ENCODE data around the gene SLC25A22.

SLC25A22 gene

GRCh38 chr11:830295-831117 is 32.4 kb upstream of the SLC25A22 start:
- Mint-ChIP-seq H3K27me3 (no peaks in the 10 kb centered on the region), H3K36me3 (no peaks in the 10 kb centered on the region), H3K4me3 (peak overlapping the region; percentile 82), H3K27ac (no peak overlapping the region), H3K4me1 (peaks cover 33% of the 10 kb centered on the region), H3K9me3 (no peaks in the 10 kb centered on the region)
- peak; percentile 64 for ATAC-seq (ENCODE audit: low read depth)
- peak in 1 of 2 donors; percentile 59 for DNase-seq (ENCODE audit: low spot score in 2 of 2)

DNA sequence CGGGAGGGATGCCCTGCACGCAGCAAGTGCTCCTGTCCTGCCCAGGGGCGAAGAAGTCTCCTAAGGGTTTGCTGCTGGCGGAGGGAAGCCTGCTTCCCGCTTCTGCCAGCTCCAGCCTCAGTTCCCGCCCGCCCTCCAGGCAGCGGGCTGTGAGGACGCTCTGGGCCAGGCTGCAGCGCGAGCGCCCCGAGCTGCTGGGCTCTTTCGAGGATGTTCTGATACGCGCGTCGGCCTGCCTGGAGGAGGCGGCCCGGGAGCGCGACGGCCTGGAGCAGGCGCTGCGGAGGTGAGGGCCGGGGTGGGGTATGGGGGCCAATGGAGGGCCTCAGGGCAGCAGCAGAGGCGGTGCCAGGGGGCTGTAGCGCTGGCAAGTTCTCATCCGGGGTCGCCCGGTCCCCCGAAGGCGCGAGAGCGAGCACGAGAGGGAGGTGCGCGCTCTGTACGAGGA is 31.8 kb upstream of the SLC25A22 start:
- H3K9me3 Mint-ChIP-seq, result no peaks in the 10 kb centered on the region
- ATAC-seq (ENCODE audit: low read depth) (peak; percentile 1), DNase-seq (ENCODE audit: low spot score in 2 of 2) (no peak)
- H3K36me3 Mint-ChIP-seq, result peaks cover 3% of the 10 kb centered on the region
- no peaks in the 10 kb centered on the region for H3K27me3 Mint-ChIP-seq
- H3K4me1 Mint-ChIP-seq, result peaks cover 33% of the 10 kb centered on the region
- no peak overlapping the region for H3K27ac Mint-ChIP-seq
- H3K4me3 Mint-ChIP-seq, result peak overlapping the region; percentile 82

GRCh38 chr11:829176-829846 is 31.2 kb upstream of the SLC25A22 start:
- H3K4me3 Mint-ChIP-seq, result peak overlapping the region; percentile 82
- DNase-seq (ENCODE audit: low spot score in 2 of 2), result no peak
- H3K27ac Mint-ChIP-seq, result no peak overlapping the region
- peak; percentile 17 for ATAC-seq (ENCODE audit: low read depth)
- no peaks in the 10 kb centered on the region for H3K27me3 Mint-ChIP-seq
- H3K9me3 Mint-ChIP-seq, result no peaks in the 10 kb centered on the region
- peaks cover 6% of the 10 kb centered on the region for H3K36me3 Mint-ChIP-seq
- H3K4me1 Mint-ChIP-seq, result peaks cover 33% of the 10 kb centered on the region

DNA sequence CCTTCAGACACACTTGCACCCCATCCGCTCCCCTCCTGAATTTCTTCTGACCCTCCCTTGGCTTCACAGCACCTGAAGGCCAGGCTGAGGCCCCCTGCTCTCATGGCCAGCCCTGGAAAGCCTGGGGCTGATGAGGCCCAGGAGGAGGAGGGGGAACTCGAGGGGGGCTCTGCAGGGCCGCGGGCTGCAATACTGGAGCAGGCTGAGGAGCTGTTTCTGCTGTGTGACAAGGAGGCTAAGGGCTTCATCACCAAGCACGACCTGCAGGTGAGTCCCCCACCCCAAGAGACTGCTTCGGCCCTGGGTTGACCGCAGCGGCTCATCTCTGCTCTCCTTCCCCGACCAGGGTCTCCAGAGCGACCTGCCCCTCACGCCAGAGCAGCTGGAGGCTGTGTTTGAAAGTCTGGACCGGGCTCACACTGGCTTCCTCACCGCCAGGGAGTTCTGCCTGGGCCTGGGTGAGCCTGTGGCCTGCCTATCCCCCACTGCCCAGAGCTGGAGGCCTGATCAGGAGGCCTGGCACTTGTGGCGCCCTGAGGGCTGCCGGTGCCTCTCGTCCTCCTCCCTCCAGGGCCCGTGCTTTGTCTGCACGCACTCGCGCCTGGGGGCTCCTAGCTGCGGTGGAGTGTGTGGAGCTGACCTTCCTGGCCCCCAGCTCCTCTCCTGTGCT is 30.6 kb upstream of the SLC25A22 start:
- no peak for DNase-seq (ENCODE audit: low spot score in 2 of 2)
- H3K36me3 Mint-ChIP-seq, result peaks cover 6% of the 10 kb centered on the region
- H3K27ac Mint-ChIP-seq, result no peak overlapping the region
- ATAC-seq (ENCODE audit: low read depth), result no peak
- H3K4me3 Mint-ChIP-seq, result peak overlapping the region; percentile 82
- H3K27me3 Mint-ChIP-seq, result no peaks in the 10 kb centered on the region
- peaks cover 30% of the 10 kb centered on the region for H3K4me1 Mint-ChIP-seq
- no peaks in the 10 kb centered on the region for H3K9me3 Mint-ChIP-seq

- DNase-seq (ENCODE audit: low spot score in 2 of 2) (no peak), ATAC-seq (ENCODE audit: low read depth) (no peak)
- H3K4me3 Mint-ChIP-seq, result peak within 1 kb of the TSS; percentile 82
- peak within 1 kb of the TSS; percentile 29 for H3K27ac Mint-ChIP-seq
- peaks cover 6% of the 10 kb centered on the region for H3K36me3 Mint-ChIP-seq
- peaks cover 30% of the 10 kb centered on the region for H3K4me1 Mint-ChIP-seq
- H3K27me3 Mint-ChIP-seq, result no peaks in the 10 kb centered on the region
- H3K9me3 Mint-ChIP-seq, result no peaks in the 10 kb centered on the region
Observed at GRCh38 chr11:827897-828192, 29.8 kb upstream of the SLC25A22 start, which contains the start of gene CRACR2B. Gene CRACR2B, plus strand, starts transcription at chr11:827919. Its CDS starts 689 bp downstream, at chr11:828608.

- peak overlapping the region; percentile 29 for H3K27ac Mint-ChIP-seq
- DNase-seq (ENCODE audit: low spot score in 2 of 2), result no peak
- no peaks in the 10 kb centered on the region for H3K27me3 Mint-ChIP-seq
- H3K36me3 Mint-ChIP-seq, result peaks cover 6% of the 10 kb centered on the region
- peak overlapping the region; percentile 81 for H3K4me3 Mint-ChIP-seq
- peaks cover 29% of the 10 kb centered on the region for H3K4me1 Mint-ChIP-seq
- H3K9me3 Mint-ChIP-seq, result no peaks in the 10 kb centered on the region
- ATAC-seq (ENCODE audit: low read depth), result peak; percentile 12
Observed at GRCh38 chr11:827146-827896, 29.2 kb upstream of the SLC25A22 start.

GRCh38 chr11:826836-827145 is 28.7 kb upstream of the SLC25A22 start:
- H3K27me3 Mint-ChIP-seq, result no peaks in the 10 kb centered on the region
- H3K36me3 Mint-ChIP-seq, result peaks cover 6% of the 10 kb centered on the region
- no peak for DNase-seq (ENCODE audit: low spot score in 2 of 2)
- H3K4me3 Mint-ChIP-seq, result peak overlapping the region; percentile 78
- H3K9me3 Mint-ChIP-seq, result no peaks in the 10 kb centered on the region
- peak; percentile 4 for ATAC-seq (ENCODE audit: low read depth)
- H3K4me1 Mint-ChIP-seq, result peaks cover 26% of the 10 kb centered on the region
- no peak overlapping the region for H3K27ac Mint-ChIP-seq

DNA sequence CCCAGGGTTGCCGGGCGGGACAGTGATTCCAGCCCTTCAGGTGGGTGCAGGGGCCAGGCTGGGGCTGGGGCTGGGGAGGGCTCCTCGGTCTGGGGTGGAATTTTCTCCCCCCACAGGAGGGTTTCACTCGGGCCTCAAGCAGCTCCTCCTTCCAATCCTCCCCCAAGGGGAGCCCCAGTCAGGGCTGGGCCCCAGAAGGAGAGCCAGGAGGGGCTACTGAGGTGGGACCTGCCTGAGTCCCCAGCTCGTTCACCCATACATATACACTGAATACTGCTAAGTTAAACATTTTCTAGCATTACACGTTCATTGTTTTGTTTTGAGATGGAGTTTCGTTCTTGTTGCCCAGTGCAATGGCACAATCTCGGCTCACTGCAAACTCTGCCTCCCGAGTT is 28.1 kb upstream of the SLC25A22 start:
- DNase-seq (ENCODE audit: low spot score in 2 of 2), result no peak
- Mint-ChIP-seq H3K4me1 (peaks cover 22% of the 10 kb centered on the region), H3K36me3 (peaks cover 6% of the 10 kb centered on the region), H3K9me3 (no peaks in the 10 kb centered on the region), H3K4me3 (peak overlapping the region; percentile 78), H3K27me3 (no peaks in the 10 kb centered on the region), H3K27ac (no peak overlapping the region)
- no peak for ATAC-seq (ENCODE audit: low read depth)

DNA sequence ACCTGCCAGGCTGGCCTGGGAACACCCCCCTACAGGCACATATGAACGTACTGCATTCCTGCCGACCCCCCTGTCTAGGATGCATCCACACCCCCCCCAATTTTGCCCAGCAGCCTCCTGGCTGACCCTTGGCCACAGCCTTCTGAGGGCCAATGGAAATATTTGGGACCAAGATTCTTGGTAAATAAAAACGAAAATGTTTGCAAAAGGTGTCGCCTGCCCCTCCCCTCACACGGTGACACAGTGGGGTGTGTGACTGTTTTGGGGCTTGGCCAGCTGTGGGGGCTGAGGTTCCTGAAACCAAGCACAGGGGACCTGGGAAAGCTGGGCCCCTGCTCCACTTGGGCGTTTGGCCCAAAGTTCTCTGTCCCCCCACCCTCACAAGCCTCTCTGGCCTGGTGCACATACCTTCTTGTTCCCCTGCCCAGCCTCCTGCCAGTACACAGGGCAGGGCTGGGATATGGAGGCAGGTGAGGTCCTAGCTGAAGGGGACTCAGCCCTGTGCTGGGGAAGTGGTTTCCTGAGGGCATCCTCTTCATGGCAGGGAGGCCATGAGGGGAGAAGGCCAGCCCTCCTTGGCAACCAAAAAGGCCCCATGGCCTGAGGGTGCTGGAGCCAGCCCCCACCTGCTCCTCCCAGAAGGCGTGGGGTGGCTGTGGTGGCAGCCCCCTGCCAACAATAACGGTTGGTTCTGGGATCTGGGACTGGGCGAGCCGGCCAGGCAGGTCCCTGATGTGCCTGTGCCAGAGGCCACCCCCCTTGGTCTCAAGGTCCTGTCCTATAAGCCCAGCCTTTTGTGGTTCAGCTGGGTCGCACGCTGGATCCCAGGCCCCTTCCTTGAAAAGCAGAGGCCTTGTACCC is 27.5 kb upstream of the SLC25A22 start:
- ATAC-seq (ENCODE audit: low read depth) (no peak), DNase-seq (ENCODE audit: low spot score in 2 of 2) (no peak)
- H3K4me1 Mint-ChIP-seq, result peaks cover 28% of the 10 kb centered on the region

DNA sequence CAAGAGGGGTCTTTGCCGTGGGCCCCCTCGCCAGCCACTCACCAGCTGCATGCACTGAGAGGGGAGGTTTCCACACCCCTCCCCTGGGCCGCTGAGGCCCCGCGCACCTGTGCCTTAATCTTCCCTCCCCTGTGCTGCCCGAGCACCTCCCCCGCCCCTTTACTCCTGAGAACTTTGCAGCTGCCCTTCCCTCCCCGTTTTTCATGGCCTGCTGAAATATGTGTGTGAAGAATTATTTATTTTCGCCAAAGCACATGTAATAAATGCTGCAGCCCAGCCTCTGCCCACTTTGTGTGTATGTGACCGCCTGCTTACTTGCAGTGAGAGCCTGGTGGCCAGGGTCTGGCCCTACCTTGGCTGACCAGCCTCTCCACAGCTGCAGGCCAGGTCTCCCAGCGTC is 26.9 kb upstream of the SLC25A22 start:
- no peak for ATAC-seq (ENCODE audit: low read depth)
- H3K4me3 Mint-ChIP-seq, result no peak overlapping the region
- no peak for DNase-seq (ENCODE audit: low spot score in 2 of 2)
- no peak overlapping the region for H3K27ac Mint-ChIP-seq
- peaks cover 28% of the 10 kb centered on the region for H3K4me1 Mint-ChIP-seq
- no peaks in the 10 kb centered on the region for H3K27me3 Mint-ChIP-seq
- no peaks in the 10 kb centered on the region for H3K9me3 Mint-ChIP-seq
- H3K36me3 Mint-ChIP-seq, result peaks cover 6% of the 10 kb centered on the region

More for the DNA sequence above, 27.5 kb upstream of the SLC25A22 start:
- no peaks in the 10 kb centered on the region for H3K9me3 Mint-ChIP-seq
- no peaks in the 10 kb centered on the region for H3K27me3 Mint-ChIP-seq
- peaks cover 6% of the 10 kb centered on the region for H3K36me3 Mint-ChIP-seq
- no peak overlapping the region for H3K27ac Mint-ChIP-seq
- H3K4me3 Mint-ChIP-seq, result no peak overlapping the region

- Mint-ChIP-seq H3K27me3 (no peaks in the 10 kb centered on the region), H3K27ac (no peak overlapping the region), H3K9me3 (no peaks in the 10 kb centered on the region), H3K36me3 (peaks cover 6% of the 10 kb centered on the region), H3K4me1 (peaks cover 26% of the 10 kb centered on the region), H3K4me3 (no peak overlapping the region)
- DNase-seq (ENCODE audit: low spot score in 2 of 2) (no peak), ATAC-seq (ENCODE audit: low read depth) (no peak)
Observed at GRCh38 chr11:824292-824880, 26.3 kb upstream of the SLC25A22 start.

DNA sequence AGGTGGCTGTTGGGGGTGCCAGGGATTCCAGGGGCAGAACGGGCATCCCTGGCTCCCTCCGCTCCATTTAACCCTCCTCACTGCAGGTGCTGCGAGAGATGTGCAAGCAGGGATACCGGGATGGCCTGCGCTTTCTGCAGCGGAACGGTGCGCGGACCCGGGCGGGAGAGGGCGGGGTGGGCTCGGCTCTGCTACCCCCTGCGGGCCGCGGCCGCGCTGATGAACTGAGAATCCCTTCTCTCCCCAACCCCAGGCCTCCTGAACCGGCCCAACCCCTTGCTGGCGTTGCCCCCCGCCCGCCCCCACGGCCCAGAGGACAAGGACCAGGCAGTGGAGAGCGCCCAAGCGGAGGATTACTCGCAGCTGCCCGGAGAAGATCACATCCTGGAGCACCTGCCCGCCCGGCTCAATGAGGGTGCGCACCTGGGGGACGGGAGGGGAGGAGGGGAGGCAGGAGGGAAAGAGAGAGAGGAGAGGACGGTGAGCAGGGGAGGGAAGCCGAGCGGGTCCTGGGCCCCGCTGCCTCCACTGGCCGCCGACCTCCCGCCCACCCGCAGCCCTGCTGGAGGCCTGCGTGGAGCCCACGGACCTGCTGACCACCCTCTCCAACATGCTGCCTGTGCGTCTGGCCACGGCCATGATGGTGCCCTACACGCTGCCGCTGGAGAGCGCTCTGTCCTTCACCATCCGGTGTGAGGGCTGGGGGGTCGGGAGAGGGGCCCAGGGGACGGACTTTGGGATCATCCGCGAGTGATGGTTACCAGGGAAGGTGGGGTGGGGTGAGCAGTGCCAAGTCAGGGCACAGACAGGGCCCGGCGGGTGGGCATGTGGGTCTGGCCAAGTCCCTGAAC is 25.6 kb upstream of the SLC25A22 start:
- no peak overlapping the region for H3K4me3 Mint-ChIP-seq
- no peaks in the 10 kb centered on the region for H3K9me3 Mint-ChIP-seq
- H3K27ac Mint-ChIP-seq, result no peak overlapping the region
- no peaks in the 10 kb centered on the region for H3K27me3 Mint-ChIP-seq
- DNase-seq (ENCODE audit: low spot score in 2 of 2) (no peak), ATAC-seq (ENCODE audit: low read depth) (no peak)
- peaks cover 6% of the 10 kb centered on the region for H3K36me3 Mint-ChIP-seq
- peaks cover 19% of the 10 kb centered on the region for H3K4me1 Mint-ChIP-seq
